GM18858 (cell line): ENCODE measurements around the gene CAVIN4.

Experiments
- ATAC-seq: cut with Tn5 transposase; IDR thresholded peaks from one replicate; pipeline ENCODE4 v1.9.1; 2021; ENCODE audit not compliant: unreplicated experiment

The CAVIN4 gene

GRCh38 chr9:100590481-100590880 is 12.6 kb downstream of the CAVIN4 start:
- no peak for ATAC-seq

DNA sequence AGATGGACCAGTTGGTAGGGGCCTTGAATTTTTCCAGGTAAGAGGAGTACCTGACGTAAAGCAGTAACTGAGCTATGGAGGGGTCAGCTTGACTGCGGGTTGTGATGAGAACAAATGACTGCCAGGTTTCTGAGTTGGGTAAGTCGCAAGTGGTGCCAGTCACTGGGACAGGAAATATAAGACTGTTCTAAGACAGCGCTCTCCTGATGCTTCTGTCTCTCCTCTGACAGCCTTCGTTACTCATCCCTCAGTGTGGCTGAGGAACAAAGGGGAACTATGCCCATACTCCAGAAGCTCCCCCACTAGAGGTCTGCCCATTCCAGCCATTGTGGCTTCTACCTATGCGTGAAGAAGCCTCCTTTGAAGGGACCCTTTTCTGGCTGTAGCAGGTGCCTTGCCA is 13.3 kb downstream of the CAVIN4 start:
- no peak for ATAC-seq

DNA sequence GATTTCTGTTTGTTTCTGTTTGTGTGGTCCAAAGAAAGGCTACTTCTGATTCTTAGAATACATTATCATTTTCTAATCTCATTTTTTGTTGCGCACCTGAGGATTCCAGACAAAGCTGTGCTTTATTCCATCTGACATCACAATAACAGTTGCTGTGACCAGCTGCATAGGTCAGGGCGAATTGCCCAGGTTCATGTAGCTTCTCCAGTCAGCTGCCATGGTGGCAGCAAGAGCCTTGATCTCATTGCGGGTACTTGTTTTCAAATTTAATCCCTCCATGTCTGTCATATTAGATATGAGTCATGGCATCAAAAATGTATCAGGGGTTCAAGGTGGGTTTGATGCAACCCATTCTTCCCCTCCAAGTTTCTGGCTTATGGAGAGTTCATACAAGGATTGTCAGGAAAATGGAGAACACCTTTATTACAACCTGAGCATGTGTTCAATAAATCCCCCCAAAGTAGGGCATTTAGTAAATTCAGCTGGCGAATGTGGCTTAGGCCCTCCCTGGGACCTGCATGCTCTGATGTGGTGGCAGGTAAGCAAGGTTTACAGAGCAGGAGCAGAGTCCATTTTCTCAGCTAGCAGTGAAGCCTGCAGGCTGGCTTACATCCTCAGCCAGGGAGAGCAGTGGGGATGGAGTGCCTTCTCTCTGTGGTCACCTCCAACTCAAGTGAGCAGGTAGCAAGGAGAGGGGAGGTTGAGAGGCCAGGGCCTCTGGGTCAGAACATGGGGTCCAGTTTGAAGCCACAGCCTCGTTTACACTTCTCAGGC is 13.9 kb downstream of the CAVIN4 start:
- ATAC-seq, result no peak

- ATAC-seq, result peak; percentile 29
Observed at GRCh38 chr9:100595391-100596199, 17.7 kb downstream of the CAVIN4 start.

- ATAC-seq, result no peak
Observed at GRCh38 chr9:100597236-100597635, 19.4 kb downstream of the CAVIN4 start.

- ATAC-seq, result peak; percentile 59
Observed at GRCh38 chr9:100598641-100599145, 20.8 kb downstream of the CAVIN4 start.

GRCh38 chr9:100600521-100601079 is 22.7 kb downstream of the CAVIN4 start:
- no peak for ATAC-seq

DNA sequence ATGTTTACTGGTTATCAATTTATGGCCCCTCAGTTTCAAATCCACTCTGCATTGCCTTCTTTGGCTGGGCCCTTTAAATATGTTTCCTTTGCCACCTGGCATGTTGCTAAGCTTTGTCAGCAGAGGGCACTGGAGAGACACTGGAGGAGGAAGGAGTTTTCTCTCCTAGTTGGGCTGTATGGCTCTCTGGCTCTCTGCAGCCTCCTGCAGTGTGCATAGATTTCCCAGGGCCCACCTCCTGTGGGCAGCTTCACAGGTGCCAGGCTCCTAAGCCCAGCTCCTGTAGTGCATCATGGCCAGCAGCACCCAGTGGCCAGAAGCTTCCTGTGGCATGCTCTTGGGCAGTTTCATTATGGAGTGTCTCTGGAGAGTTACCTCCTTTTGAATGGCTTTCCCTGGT is 23.3 kb downstream of the CAVIN4 start:
- peak; percentile 61 for ATAC-seq

DNA sequence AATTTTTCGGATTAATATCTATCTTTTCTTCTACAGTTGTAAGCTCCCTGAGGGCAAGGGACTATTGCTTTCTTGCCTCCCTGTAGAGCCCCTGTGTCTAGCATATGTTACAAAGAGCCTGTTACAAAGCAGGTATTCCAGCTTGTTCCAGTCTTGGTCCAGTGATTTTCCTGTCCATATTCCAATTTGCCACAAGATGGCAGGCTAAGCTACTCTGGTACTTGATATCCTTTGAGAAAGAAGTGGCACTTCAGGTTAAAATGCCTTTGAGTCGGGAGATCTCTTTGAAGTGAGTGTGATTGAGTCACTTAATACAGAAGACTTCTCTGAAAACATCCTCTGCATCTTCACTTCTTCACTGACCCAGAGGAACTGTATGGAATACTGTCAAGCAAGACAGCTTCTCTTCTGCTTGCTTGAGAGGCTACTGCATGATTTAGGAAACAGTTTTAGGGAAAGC is 24.5 kb downstream of the CAVIN4 start:
- ATAC-seq, result no peak

- ATAC-seq, result no peak
Observed at GRCh38 chr9:100605405-100605804, 27.5 kb downstream of the CAVIN4 start.

DNA sequence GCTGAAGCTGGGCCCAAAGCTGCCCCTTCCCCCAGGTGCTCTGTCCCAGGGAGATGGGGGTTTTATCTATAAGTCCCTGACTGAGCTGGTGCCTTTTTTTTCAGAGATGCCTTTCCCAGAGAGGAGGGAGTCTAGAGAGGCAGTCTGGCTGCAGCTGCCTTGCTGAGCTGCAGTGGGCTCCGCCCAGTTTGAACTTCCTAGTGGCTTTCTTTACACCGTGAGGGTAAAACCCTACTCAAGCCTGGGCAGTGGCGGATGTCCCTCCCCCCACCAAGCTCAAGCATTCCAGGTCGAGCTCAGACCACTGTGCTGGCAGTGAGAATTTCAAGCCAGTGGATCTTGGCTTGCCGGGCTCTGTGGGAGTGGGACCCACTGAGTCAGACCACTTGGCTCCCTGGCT is 41.3 kb downstream of the CAVIN4 start:
- no peak for ATAC-seq

DNA sequence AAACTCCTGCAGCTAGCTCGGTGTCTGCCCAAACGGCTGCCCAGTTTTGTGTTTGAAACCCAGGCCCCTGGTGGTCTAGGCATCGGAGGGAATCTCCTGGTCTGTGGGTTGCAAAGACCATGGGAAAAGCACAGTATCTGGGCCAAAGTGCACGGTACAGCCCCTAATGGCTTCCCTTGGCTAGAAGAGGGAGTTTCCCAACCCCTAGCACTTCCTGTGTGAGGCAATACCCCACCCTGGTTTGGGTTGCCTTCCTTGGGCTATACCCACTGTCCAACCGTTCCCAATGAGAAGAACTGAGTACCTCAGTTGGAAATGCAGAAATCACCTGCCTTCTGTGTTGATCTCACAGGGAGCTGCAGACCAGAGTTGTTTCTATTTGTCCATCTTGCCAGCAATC is 41.8 kb downstream of the CAVIN4 start:
- ATAC-seq, result no peak

GRCh38 chr9:100623969-100624368 is 46.1 kb downstream of the CAVIN4 start:
- no peak for ATAC-seq

DNA sequence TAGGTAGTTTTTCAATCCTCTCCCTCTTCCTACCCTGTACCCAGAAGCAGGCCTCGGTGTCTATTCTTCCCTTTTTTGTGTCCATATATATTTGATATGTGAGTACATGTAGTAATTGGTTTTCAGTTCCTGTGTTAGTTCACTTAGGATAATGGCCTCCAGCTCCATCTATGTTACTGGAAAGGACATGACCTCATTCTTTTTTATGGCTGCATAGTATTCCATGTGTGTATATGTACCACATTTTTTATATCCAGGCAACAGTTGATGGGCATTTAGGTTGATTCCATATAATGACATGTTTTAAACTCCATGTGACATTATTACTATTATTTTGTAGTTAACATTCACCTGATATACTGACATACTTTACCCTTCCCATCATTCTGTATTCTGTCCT is 49.1 kb downstream of the CAVIN4 start:
- no peak for ATAC-seq

DNA sequence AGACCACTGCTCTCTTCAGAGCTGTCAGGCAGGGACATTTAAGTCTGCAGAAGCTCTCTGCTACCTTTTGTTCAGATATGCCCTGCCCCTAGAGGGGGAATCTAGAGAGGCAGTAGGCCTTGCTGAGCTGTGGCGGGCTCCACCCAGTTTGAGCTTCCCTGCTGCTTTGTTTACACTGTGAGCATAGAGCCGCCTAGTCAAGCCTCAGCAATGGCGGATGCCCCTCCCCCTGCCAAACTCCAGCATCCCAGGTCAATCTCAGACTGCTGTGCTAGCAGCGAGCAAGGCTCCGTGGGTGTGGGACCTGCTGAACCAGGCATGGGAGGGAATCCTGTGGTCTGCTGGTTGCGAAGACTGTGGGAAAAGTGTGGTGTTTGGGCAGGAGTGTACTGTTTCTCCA is 59.9 kb downstream of the CAVIN4 start:
- ATAC-seq, result no peak
